T-helper 1 cell treated with Interleukin-12 subunit alpha and Interleukin-12 subunit beta and Interleukin-4 antibody, amounts not matched to agents 30 ng/mL and 1 ng/mL, for 36 hours (primary cell): ENCODE data around the gene KRT7. TPM values are rescaled to one million over a fixed set of nuclear protein-coding genes. Genes with fewer than 3 reads are reported as not detected.

Experiments
- intact Hi-C: fragments of 100-400 bp; cut with micrococcal nuclease; formaldehyde crosslinking; loops from one replicate; pipeline ENCODE4 v1.15.1; 2024
- total RNA-seq: library from RNA; stranded (reverse); gene quantifications from 2 replicates; pipeline ENCODE4 v1.2.3, GENCODE V29; 2022

Gene KRT7
- total RNA-seq = 53.6 and 56.8 TPM in 2 replicates

GRCh38 chr12:52232674-52233461, at the start of gene KRT7:
Gene KRT7 (plus strand): TSS chr12:52233243. CDS start chr12:52233297, 54 bp downstream.
- intact Hi-C loops = no loop called here

GRCh38 chr12:52183544-52183910, 49.5 kb upstream of the KRT7 start:
- intact Hi-C loops = no loop called here

- intact Hi-C loops = no loop called here
Observed at GRCh38 chr12:52183971-52184370, 49.1 kb upstream of the KRT7 start.

DNA sequence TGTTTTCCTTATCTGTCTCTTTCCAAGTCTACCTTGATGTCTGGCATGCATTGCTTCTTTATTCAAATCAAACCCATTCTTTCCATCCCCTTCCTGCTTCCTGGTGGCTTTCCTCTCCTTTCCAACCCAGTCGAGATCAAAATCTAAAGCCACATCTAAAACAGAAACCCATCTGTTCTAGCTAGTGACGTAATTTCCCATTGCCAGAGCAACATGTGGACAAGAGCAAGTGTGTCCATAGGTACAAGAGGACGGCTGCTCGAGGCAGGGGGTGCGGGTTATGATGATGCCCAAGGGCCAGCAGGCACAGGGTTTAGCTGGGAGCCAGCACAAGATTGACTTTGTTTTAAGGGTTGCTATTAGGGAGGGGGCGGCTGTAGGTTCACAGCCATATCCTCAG, 48.2 kb upstream of the KRT7 start:
- intact Hi-C loops = no loop called here

DNA sequence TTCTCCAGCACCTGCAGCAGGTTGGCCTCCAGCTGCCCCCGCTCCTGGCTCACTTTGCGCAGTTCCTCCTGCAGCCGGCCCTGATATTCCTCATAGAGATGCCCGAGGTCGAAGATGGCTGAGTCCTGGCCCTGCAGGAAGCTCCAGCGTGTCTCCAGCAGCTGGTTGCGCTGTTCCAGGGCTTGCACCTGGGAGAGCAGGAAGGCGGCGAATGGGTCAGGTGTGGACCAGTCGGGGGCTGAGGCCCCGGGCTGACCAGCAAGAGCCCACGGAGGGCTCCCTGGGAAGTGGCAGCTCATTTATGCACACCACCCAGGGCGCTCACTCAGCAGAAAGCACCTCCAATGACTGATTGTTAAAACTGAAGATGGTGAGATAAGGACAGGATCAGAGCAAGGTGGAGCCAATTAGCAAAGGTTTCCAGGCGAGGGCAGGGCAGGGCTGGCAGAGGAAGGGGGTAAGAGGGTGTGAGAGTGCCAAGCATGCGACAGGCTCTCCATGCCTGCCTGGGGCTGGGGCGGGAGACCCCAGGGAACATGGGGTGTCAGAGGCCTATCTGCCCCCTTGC, 47.6 kb upstream of the KRT7 start:
- intact Hi-C loops = no loop called here

GRCh38 chr12:52186118-52186840, 46.8 kb upstream of the KRT7 start:
- intact Hi-C loops = no loop called here

DNA sequence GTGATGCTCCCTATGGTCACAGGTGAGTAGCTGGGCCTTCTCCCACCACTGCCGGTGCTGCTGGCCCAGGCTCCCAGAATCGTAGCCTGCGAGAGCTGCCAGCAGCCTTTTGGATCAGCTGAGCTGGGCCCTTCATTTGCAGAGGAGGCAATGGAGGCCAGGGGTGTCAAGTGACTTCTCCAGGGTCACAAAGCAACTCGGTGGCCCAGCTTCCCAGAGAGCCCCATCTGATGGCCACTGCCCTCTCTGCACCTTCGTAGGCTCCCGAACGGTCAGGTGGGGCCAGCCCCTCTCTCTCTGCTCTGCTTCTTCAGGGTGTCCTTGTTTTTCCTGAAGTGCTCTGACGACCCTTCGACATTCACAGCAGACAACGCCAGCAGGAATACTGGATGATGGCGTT, 45.8 kb upstream of the KRT7 start:
- intact Hi-C loops = no loop called here

DNA sequence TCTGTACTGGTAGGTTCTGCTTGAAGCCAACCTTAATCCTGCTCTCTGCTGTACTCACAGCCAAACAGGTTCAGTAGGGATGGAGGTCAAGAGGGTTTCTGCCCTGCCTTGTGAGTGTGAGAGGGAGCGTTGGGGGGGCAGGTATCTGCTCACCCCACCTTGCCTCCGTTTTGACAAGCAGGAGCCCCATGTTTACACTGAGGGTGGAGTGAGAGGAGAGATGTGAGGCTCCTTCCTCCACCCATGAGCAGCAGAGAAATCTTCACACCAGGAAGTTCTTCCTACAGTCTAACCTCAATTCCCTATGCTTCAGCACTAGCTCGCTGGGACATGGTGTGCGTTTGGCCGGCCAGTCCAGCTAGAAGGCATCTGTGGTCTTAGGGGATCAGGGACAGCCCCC, 45.4 kb upstream of the KRT7 start:
- intact Hi-C loops = no loop called here

GRCh38 chr12:52188658-52189057, 44.4 kb upstream of the KRT7 start:
- intact Hi-C loops = no loop called here

DNA sequence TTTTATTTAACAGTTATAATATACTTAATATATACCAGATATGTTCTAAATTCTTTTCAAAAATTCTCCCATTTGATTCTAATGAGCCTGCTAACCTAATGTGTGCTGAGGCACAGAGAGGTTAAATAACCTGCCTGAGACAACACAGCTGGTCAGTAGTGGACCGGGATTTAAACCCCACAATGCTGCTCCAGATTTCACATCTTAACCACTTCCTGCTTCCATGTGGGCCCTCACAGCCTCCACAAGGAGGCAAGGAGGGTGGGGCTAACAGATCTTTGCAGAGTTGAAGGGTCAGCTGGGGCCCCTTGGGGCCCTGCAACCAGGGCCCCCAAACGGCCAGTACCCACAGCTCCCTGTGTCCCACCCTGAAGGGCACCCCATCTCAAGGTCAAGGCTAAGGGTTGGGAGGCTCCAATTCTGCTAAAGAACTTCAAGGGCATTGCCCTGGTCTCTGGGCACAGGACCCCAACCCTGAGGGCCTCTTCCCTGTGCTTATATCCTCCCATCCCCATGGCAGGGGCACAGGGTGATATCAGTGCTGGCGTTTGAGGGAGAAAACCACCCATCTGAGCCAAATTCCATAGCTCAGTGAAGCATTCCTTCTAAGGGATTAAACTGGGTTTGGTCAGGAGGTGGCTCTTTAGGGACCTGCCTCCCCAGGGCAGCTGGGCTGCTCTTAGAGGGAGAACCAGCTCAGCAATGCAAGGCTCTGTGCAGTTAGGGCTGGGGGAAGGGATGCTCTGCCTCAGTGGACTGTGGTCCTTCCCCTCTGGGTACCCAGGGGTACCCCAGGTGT, 43.5 kb upstream of the KRT7 start:
- intact Hi-C loops = no loop called here

DNA sequence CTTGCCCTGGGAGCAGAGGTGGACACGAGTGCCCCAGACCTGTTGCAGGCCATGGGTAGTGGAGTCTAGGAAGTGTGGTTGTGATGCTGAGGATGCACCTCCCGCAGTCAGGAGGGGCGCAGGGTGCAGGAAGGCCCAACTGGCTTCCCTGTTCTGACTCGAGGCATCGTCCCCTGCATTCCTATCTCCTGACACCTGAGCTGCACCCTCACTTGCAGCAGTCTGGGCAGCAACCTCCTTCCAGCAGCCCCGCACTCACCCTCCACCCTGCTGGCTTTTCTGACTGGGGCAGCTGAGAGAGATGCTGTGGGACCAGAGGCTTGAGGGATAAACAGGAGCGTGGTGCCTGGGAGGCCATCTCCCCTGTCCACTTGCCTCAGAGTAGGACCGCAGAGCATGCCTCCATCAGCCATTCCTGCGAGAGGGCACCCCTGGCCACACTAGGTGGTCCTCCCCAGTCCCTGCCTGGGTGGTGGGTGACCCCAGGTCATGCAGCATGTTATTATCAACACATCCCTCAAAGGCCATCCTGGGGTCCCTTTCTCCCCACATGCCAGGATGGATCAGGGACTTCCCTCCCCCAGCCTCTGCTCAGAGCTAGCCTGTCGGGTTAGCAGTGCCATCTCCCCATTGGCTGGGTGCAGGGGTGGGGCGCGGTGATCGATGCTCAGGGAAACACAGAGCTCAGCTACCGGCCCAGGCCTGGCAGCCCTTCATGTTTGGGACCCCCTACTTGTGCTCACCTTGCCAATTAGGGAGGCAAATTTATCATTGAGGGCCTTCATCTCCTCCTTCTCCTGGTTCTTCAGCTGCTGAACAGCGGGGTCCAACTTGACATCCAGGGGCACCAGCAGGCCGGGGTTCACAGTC, 41.9 kb upstream of the KRT7 start:
- intact Hi-C loops = no loop called here

- intact Hi-C loops = no loop called here
Observed at GRCh38 chr12:52191841-52192791, 40.9 kb upstream of the KRT7 start, which contains the start of gene KRT80. Gene KRT80 (minus strand): TSS chr12:52192014. CDS start chr12:52191902, 112 bp downstream.

DNA sequence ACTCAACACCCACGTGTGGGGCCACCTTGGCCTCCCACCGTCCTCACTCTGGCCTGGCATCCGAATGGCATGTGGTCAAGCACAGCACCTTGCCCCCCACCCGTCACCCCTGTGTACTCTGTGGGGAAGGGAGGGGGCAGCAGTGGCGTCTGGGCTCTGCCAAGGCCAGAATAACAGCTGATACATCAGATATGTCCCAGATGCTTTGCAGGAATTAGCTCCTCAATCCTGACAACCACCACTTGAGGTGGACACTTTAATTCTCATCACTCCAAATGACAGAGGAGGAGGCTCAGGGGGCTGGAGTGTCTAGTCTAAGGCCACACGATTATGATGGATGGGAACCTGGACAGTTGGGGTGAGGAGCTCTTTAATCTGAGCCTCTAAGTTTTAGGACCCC, 39.5 kb upstream of the KRT7 start:
- intact Hi-C loops = no loop called here

GRCh38 chr12:52193991-52194390, 39.1 kb upstream of the KRT7 start:
- intact Hi-C loops = no loop called here

DNA sequence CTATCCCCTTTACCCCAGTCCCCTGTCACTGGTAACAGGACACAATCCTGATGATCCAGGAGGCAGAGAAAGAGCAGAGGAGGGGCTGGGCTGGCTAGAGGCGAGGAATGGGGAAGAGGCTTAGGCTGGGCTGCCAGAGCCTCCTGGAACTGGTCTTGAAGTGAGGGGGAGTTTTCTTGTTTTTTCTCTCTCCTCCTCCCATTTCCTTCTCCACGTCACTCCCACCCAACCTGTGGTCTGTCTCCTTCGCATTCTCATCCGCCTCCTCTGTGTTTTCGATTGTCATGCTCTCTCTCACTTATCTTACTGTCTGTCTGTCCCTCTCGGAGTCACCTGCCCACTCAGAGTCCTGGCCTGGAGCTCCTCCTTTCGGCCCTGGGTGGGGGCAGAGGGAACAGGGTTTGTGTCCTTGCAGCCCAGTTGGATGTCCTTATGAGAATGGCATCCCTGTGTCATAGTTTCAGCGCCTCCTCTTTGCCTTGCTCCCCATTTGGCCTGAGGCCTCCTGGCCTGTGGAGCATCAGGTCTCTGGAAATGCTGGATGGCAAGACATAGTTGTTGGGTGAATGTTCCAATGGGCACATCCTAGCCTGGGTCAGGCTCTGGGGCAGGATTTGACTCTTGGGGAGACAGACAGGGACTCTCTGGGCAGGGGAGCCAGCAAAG, 37.8 kb upstream of the KRT7 start:
- intact Hi-C loops = no loop called here

DNA sequence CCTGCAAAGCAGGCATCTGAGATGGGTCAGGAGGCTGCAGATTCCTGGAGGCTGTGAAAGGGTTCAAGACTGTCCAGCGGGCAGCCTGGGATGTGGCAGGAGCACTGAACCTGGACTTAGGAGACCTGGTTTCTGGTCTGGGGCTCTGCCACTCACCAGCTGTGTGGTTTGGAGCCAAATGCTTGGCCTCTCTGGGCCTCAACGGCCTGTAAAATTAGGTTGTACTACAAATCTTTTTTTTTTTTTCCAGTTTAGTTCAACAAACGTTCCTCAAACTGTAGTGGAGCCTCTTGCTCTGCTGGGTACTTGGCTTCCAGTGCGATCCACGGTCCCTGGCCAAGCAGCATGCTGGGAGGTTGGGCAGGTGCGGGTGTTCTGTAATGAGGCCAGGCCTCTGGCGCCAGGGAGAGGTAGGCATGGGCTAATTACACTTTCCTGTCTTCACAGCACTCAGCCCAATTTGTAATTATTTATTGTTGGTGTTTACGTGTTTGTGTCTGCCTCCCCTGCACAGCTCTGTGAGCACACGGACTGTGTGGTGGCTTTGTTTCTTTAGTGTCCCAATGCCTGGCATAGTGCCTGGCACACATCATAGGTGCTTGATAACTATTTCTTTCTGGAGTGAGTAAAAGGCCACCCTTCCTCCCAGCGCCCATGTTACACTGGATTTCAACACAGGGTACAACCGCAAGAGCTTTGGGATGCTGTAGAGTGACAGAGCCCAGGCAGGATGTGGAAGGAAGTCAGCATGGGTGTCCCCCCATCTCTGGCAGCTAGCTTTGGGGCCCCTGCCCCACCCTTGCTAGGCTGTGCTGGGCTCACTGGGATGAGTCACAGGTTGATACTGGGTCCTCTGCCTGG, 35.4 kb upstream of the KRT7 start:
- intact Hi-C loops = no loop called here

DNA sequence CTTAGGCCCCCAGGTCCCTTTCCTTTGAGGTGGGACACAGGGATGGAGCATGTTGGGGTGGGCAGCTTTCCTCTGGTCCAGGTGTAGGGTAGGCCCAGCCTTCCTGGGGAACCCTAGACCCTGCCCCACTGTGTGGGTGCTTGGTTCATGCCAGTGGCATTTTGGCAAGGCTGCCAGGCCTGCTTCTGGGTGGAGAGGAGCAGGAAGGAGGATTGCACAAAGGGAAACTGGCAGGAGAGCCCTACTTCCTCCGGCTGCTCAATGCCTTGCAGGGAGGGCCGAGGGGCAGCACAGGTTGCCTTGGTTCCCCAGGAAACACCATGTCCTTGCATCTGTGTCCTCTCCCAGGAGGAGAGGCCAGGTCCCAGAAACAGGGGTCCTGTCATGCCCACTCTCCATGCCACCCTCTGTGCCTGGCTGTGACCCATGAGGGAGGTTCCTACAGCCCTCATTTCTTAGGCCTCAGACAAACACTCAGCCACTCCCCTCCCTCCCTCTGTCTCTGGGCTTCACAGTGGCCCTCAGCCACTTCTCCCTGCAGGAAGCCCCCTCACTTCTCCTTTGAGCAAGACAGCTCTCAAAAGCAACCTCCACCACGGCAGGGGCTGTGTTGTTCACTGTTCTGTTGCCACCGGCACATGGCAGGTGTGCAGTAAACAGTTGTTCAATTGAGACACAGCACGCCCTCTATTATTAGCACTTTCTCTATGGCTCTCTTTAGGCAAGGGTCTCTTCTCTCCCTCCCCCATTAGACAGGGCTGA, 34.4 kb upstream of the KRT7 start:
- intact Hi-C loops = no loop called here
